K562 (cell line): ENCODE data around the gene GLRX3. TPM values are rescaled to one million over a fixed set of nuclear protein-coding genes. Genes with fewer than 3 reads are reported as not detected.

Experiments used
- CHD4 ChIP-seq: fragments of 200-600 bp; sonication (generic); IDR thresholded peaks from 3 replicates; pipeline ENCODE4 v1.6.1; 2012; ENCODE audit warnings: low read depth, mild to moderate bottlenecking, mixed read lengths, low read length, inconsistent platforms; ENCODE audit not compliant: insufficient read depth, insufficient replicate concordance, poor library complexity, severe bottlenecking
- CUX1 ChIP-seq: fragments of 200-800 bp; sonication (Bioruptor generic); IDR thresholded peaks from 2 replicates; pipeline ENCODE4 v1.6.1; 2016; ENCODE audit warnings: missing genetic modification characterization, missing compliant biosample characterization
- HSF4 ChIP-seq: fragments of 250-450 bp; sonication (Bioruptor Pico); IDR thresholded peaks from 2 replicates; pipeline ENCODE4 v2.1.2; 2022; ENCODE audit warnings: mild to moderate bottlenecking, moderate library complexity, borderline replicate concordance
- IRF9 ChIP-seq: fragments of 450-650 bp; IDR thresholded peaks from 2 replicates; pipeline ENCODE4 v1.6.1; 2016; ENCODE audit warnings: missing biosample characterization, missing genetic modification characterization
- NBN ChIP-seq: fragments of 450-650 bp; IDR thresholded peaks from 2 replicates; pipeline ENCODE4 v1.6.1; 2016; ENCODE audit warnings: low read depth, mild to moderate bottlenecking
- NONO ChIP-seq, 2 experiments: fragments of 200-400 bp in 1 of 2; fragments of 450-650 bp in 1 of 2; formaldehyde crosslinking in 1 of 2; IDR thresholded peaks; 2 replicates each; pipeline ENCODE4 v1.6.1; 2017; ENCODE audit warnings: low read depth in 2 of 2, mild to moderate bottlenecking in 2 of 2, moderate library complexity in 2 of 2, low read length in 1 of 2
- SIN3A ChIP-seq, 2 experiments: fragments of 150-350 bp in 1 of 2; IDR thresholded peaks; 2 replicates each; pipeline ENCODE4 v1.6.1; 2011 to 2016; ENCODE audit warnings: borderline replicate concordance in 2 of 2, low read depth in 2 of 2, low read length in 2 of 2, mild to moderate bottlenecking in 2 of 2, moderate library complexity in 2 of 2; ENCODE audit not compliant: control insufficient read depth in 1 of 2
- THAP12 ChIP-seq: fragments of 250-450 bp; sonication (Bioruptor Pico); IDR thresholded peaks from 2 replicates; pipeline ENCODE4 v1.9.0; 2021; ENCODE audit warnings: mild to moderate bottlenecking, inconsistent platforms
- ZNF280A ChIP-seq: fragments of 450-650 bp; IDR thresholded peaks from 2 replicates; pipeline ENCODE4 v1.6.1; 2018; ENCODE audit warnings: mild to moderate bottlenecking, low read depth; ENCODE audit not compliant: partially characterized antibody
- ZNF280B ChIP-seq: fragments of 250-450 bp; sonication (Bioruptor Pico); IDR thresholded peaks from 2 replicates; pipeline ENCODE4 v1.5.1; 2021; ENCODE audit warnings: mild to moderate bottlenecking
- ZNF695 ChIP-seq: fragments of 450-650 bp; formaldehyde crosslinking; IDR thresholded peaks from 2 replicates; pipeline ENCODE4 v1.4.0; 2020; ENCODE audit warnings: mild to moderate bottlenecking, moderate library complexity
- polyA plus RNA-seq, 8 experiments: library from polyadenylated mRNA; depleted of rRNA in 4 of 8; stranded (reverse) in 5 of 8; unstranded in 3 of 8; fragments of >200 nt; fragmentation: Nextera tagmentation in 2 of 8; fragmentation: Illumina TruSeq in 1 of 8; extraction: Ambion mirVana in 2 of 8; extraction: Trizol in 1 of 8; gene quantifications; 2 replicates each; pipeline versions ENCODE4 v1.2.1 to v1.2.3, GENCODE V29; 2011 to 2014; ENCODE audit warnings: inconsistent platforms in 1 of 8, missing spikeins in 1 of 8
- total RNA-seq, 7 experiments: library from RNA; depleted of rRNA in 6 of 7; stranded (reverse); fragments of >200 nt in 6 of 7; fragmentation: Illumina TruSeq in 2 of 7; extraction: Trizol in 2 of 7; gene quantifications; 2 replicates each; pipeline versions ENCODE4 v1.2.1 to v1.2.3, GENCODE V29; 2011 to 2021; ENCODE audit warnings: low replicate concordance in 1 of 7

Gene GLRX3
- total and polyA plus RNA-seq, 9 of the 15 experiments (the other 6 are each of a cell fraction or from before 2014, with no cell fraction given), result 115 to 190 (median 169) TPM

- TF ChIP-seq CUX1 (CRISPR knock-in tag), result no peak
- no peak for TF ChIP-seq CHD4
- TF ChIP-seq ZNF280A, result no peak
- TF ChIP-seq NONO (IDR thresholded peaks at IDR 0.05; ENCODE audit: low read depth in 2 of 2, low read length in 1 of 2), result peak; percentile 36 to 50; a peak in 1 of 4 replicates
- no peak for TF ChIP-seq ZNF280B (CRISPR knock-in tag)
- no peak for TF ChIP-seq HSF4 (CRISPR knock-in tag)
- no peak for TF ChIP-seq ZNF695 (CRISPR knock-in tag)
- 0 out of 4 replicates have a peak, but pooled peaks have one; percentile 12 to 32 for TF ChIP-seq SIN3A (IDR thresholded peaks at IDR 0.05; ENCODE audit: borderline replicate concordance in 2 of 2, control insufficient read depth in 1 of 2, low read depth in 2 of 2, low read length in 2 of 2)
- no peak for TF ChIP-seq IRF9
- TF ChIP-seq THAP12 (CRISPR knock-in tag), result no peak
- peak; percentile 49; the same call in 1 of the 2 replicates for TF ChIP-seq NBN
Measured at GRCh38 chr10:130110246-130111112, 25.7 kb upstream of the GLRX3 start, which contains the start of gene C10orf143 (continued).
